HepG2 (cell line): Measurements from ENCODE around the gene ANKRD11. TPM values are rescaled to one million over a fixed set of nuclear protein-coding genes. Genes with fewer than 3 reads are reported as not detected.

Experiments used
- ATAC-seq: fragments of 200-7000 bp; cut with Tn5 transposase; 3 replicates; pipeline ENCODE4 v1.9.1; 2020; ENCODE audit warnings: mild to moderate bottlenecking, moderate library complexity
- BruUV-seq: library from RNA; stranded (reverse); fragments of 400-500 nt; replicated peaks from 2 replicates; lab custom pipeline; 2021; lab: Mats Ljungman, UMichigan
- CTCF ChIA-PET: fragments of 300-600 bp; formaldehyde crosslinking; extraction: SDS; loops from one replicate; lab custom pipeline; 2021; ENCODE audit warnings: low total read pairs, inconsistent platforms, low intra/inter-chr PET ratio; lab: Yijun Ruan, JAX
- POLR2A ChIA-PET: fragments of 350-600 bp; sonication (Branson Sonifier 250); formaldehyde crosslinking; loops from one replicate; lab custom pipeline; 2020; ENCODE audit warnings: antibody characterized with exemption, inconsistent platforms; lab: Yijun Ruan, JAX
- DNase-seq: peaks from one replicate; pipeline ENCODE4 v3.0.0-alpha.2; 2015; ENCODE audit warnings: low spot score
- FAIRE-seq: peaks from 3 replicates; lab custom pipeline; 2011; peaks lifted over from hg19 to GRCh38; lab: Jason Lieb, UNC
- H2AFZ ChIP-seq: one replicate; pipeline ENCODE4 v1.6.1; 2011; ENCODE audit warnings: low read length, inconsistent platforms
- H3K27ac ChIP-seq: fragments of 300-600 bp; 3 replicates; pipeline ENCODE4 v1.8.0; 2011; ENCODE audit warnings: mixed run types, mild to moderate bottlenecking, mixed read lengths, low read length, inconsistent platforms; ENCODE audit not compliant: insufficient read depth; ENCODE audit errors: extremely low read length
- H3K27me3 ChIP-seq, 2 experiments: fragments of 200-600 bp in 1 of 2; 2 replicates in 1 of 2; 3 replicates in 1 of 2; pipeline versions ENCODE4 v1.6.0 to v1.8.0; 2011; ENCODE audit warnings: low read length in 2 of 2, mild to moderate bottlenecking in 2 of 2, moderate library complexity in 2 of 2, inconsistent platforms in 1 of 2; ENCODE audit not compliant: insufficient read depth in 2 of 2, control insufficient read depth in 1 of 2
- H3K36me3 ChIP-seq, 2 experiments: fragments of 200-600 bp in 1 of 2; replicated peaks in 1 of 2; 2 replicates in 1 of 2; 3 replicates in 1 of 2; pipeline versions ENCODE4 v1.5.1 to v1.8.0; 2011; ENCODE audit warnings: low read length in 2 of 2, inconsistent platforms in 1 of 2; ENCODE audit not compliant: insufficient read depth in 2 of 2, control insufficient read depth in 1 of 2
- H3K4me1 ChIP-seq: 2 replicates; pipeline ENCODE4 v1.5.1; 2012; ENCODE audit warnings: low read length, inconsistent platforms; ENCODE audit not compliant: insufficient read depth
- H3K4me2 ChIP-seq: 2 replicates; pipeline ENCODE4 v1.6.0; 2011; ENCODE audit warnings: low read depth, low read length, inconsistent platforms
- H3K4me3 ChIP-seq, 3 experiments: fragments of 200-600 bp in 1 of 3; sonication (generic), shearing (Covaris generic) in 1 of 3; replicated peaks in 1 of 3; 2 replicates each; pipeline ENCODE4 v1.5.1; 2011 to 2016; ENCODE audit warnings: low read length in 3 of 3, inconsistent platforms in 2 of 3, low read depth in 2 of 3, mild to moderate bottlenecking in 2 of 3, control low read depth in 1 of 3, mixed read lengths in 1 of 3; ENCODE audit not compliant: insufficient read depth in 1 of 3
- H3K79me2 ChIP-seq: one replicate; pipeline ENCODE4 v1.6.1; 2011; ENCODE audit warnings: low read length, inconsistent platforms; ENCODE audit not compliant: insufficient read depth
- H3K9ac ChIP-seq: 2 replicates; pipeline ENCODE4 v1.6.0; 2011; ENCODE audit warnings: mild to moderate bottlenecking, low read depth, low read length, inconsistent platforms; ENCODE audit not compliant: insufficient read depth
- H3K9me3 ChIP-seq: 2 replicates; pipeline ENCODE4 v1.5.1; 2012; ENCODE audit warnings: mild to moderate bottlenecking, low read length
- H4K20me1 ChIP-seq: 2 replicates; pipeline ENCODE4 v1.6.0; 2011; ENCODE audit warnings: inconsistent platforms, mild to moderate bottlenecking, low read length, moderate library complexity; ENCODE audit not compliant: insufficient read depth
- AHDC1 ChIP-seq: sonication (generic); formaldehyde crosslinking; IDR thresholded peaks from 2 replicates; pipeline ENCODE4 v1.5.1; 2020; ENCODE audit warnings: mild to moderate bottlenecking, missing genetic modification reagents, borderline replicate concordance
- ATM ChIP-seq: fragments of 450-650 bp; IDR thresholded peaks from 2 replicates; pipeline ENCODE4 v1.7.1; 2017; ENCODE audit warnings: mild to moderate bottlenecking, borderline replicate concordance
- CCDC6 ChIP-seq: sonication (generic); formaldehyde crosslinking; IDR thresholded peaks from 2 replicates; pipeline ENCODE4 v1.8.1; 2022; ENCODE audit warnings: mild to moderate bottlenecking, missing genetic modification reagents, moderate library complexity
- HDAC1 ChIP-seq: sonication (generic); formaldehyde crosslinking; IDR thresholded peaks from 2 replicates; pipeline ENCODE4 v1.5.1; 2020; ENCODE audit warnings: mild to moderate bottlenecking, missing genetic modification reagents
- KDM3A ChIP-seq: IDR thresholded peaks from 2 replicates; pipeline ENCODE4 v1.6.1; 2018; ENCODE audit warnings: low read depth, missing compliant biosample characterization
- KLF6 ChIP-seq: IDR thresholded peaks from 2 replicates; pipeline ENCODE4 v1.8.0; 2016; ENCODE audit warnings: missing biosample characterization, missing genetic modification reagents
- LCORL ChIP-seq, 2 experiments: fragments of 450-650 bp in 1 of 2; sonication (generic) in 1 of 2; formaldehyde crosslinking in 1 of 2; IDR thresholded peaks; 2 replicates each; pipeline versions ENCODE4 v1.5.0 to v1.6.1; 2017 to 2020; ENCODE audit warnings: antibody characterized with exemption in 1 of 2, missing genetic modification reagents in 1 of 2
- PITX1 ChIP-seq: sonication (generic); formaldehyde crosslinking; IDR thresholded peaks from 2 replicates; pipeline ENCODE4 v1.5.1; 2020; ENCODE audit warnings: mild to moderate bottlenecking, missing genetic modification reagents
- POLR2A ChIP-seq, 2 experiments: IDR thresholded peaks; 2 replicates each; pipeline ENCODE4 v1.6.1; 2011; ENCODE audit warnings: low read depth in 2 of 2, low read length in 2 of 2, mild to moderate bottlenecking in 1 of 2, moderate library complexity in 1 of 2; ENCODE audit not compliant: insufficient read depth in 1 of 2
- RARA ChIP-seq: IDR thresholded peaks from 2 replicates; pipeline ENCODE4 v1.6.1; 2016; ENCODE audit warnings: missing genetic modification reagents, missing compliant biosample characterization
- TOE1 ChIP-seq: sonication (generic); formaldehyde crosslinking; IDR thresholded peaks from 2 replicates; pipeline ENCODE4 v1.4.0; 2020; ENCODE audit warnings: mild to moderate bottlenecking, missing genetic modification reagents
- ZNF275 ChIP-seq: sonication (generic); formaldehyde crosslinking; IDR thresholded peaks from 2 replicates; pipeline ENCODE4 v1.8.0; 2022; ENCODE audit warnings: missing genetic modification reagents, mild to moderate bottlenecking, inconsistent platforms, borderline replicate concordance
- ZNF652 ChIP-seq: IDR thresholded peaks from 2 replicates; pipeline ENCODE4 v1.6.1; 2016; ENCODE audit warnings: low read depth, borderline replicate concordance
- ZNF776 ChIP-seq: sonication (generic); formaldehyde crosslinking; IDR thresholded peaks from 2 replicates; pipeline ENCODE4 v1.4.0; 2020; ENCODE audit warnings: mild to moderate bottlenecking, missing genetic modification reagents
- ZNF850 ChIP-seq: sonication (generic); formaldehyde crosslinking; conservative IDR thresholded peaks from 2 replicates; pipeline ENCODE4 v1.9.0; 2021; ENCODE audit warnings: mild to moderate bottlenecking, missing genetic modification reagents
- WGBS: methylation state at CpG from one replicate; pipeline ENCODE4 v1.1.6; 2017; ENCODE audit warnings: low lambda C conversion rate; 5-methylcytosine and 5-hydroxymethylcytosine counted together
- in situ Hi-C: cut with HindIII; loops from 2 replicates; pipeline ENCODE4 v1.10.0; 2017; ENCODE audit warnings: low pct_unique_long_range_greater_than_20kb; ENCODE audit not compliant: extremely low pct_ligation_motif_present
- intact Hi-C: fragments of 100-400 bp; cut with micrococcal nuclease; formaldehyde crosslinking; loops from one replicate; pipeline ENCODE4 v1.10.0; 2022; ENCODE audit not compliant: unreplicated experiment
- polyA plus RNA-seq, 8 experiments: library from polyadenylated mRNA; depleted of rRNA in 3 of 8; stranded (reverse) in 7 of 8; unstranded in 1 of 8; fragments of >200 nt; fragmentation: Illumina TruSeq in 4 of 8; extraction: Trizol in 4 of 8; gene quantifications; 2 replicates each; pipeline versions ENCODE4 v1.2.1 to v1.2.3, GENCODE V29; 2011 to 2016; ENCODE audit warnings: low read depth in 4 of 8, missing spikeins in 1 of 8, mixed read lengths in 1 of 8; ENCODE audit not compliant: insufficient read depth in 1 of 8
- total RNA-seq, 5 experiments: library from RNA; depleted of rRNA; stranded (reverse); fragments of >200 nt; fragmentation: Illumina TruSeq; extraction: Trizol; gene quantifications; 2 replicates each; pipeline ENCODE4 v1.2.3, GENCODE V29; 2016; ENCODE audit warnings: low read depth in 1 of 5

Gene ANKRD11
- total and polyA plus RNA-seq, 2 of the 13 experiments (the other 11 are each of a cell fraction or from before 2014, with no cell fraction given) = 21.4 to 38.4 TPM

GRCh38 chr16:89485701-89486246 lies 4.6 kb downstream of the ANKRD11 start (continued):
- 0 out of 2 replicates have a peak, but pooled peaks have one; percentile 21 for TF ChIP-seq AHDC1 (CRISPR knock-in tag)
- 0 out of 2 replicates have a peak, but pooled peaks have one; percentile 34 for TF ChIP-seq HDAC1 (CRISPR knock-in tag)

GRCh38 chr16:89484923-89485679 lies 5.3 kb downstream of the ANKRD11 start:
- in situ Hi-C loops = no loop called here
- FAIRE-seq (no peak), ATAC-seq (no peak), DNase-seq (no peak)
- peak overlapping the region; percentile 51; the same call in 1 of the 2 replicates for H3K4me2 ChIP-seq
- POLR2A ChIA-PET = interaction anchor here (0.6 kb wide), 1 partner anchor 53 kb away, joined by 3 read pairs; no protein-coding TSS in a partner anchor
- no peak overlapping the region for H2AFZ ChIP-seq
- H3K4me1 ChIP-seq = peaks cover 84% of the 10 kb centered on the region
- WGBS = 65% methylated on average over 11 of the region's 11 CpGs
- H3K79me2 ChIP-seq = peaks cover 89% of the 10 kb centered on the region
- CTCF ChIA-PET = no interaction called here
- H3K36me3 ChIP-seq = peaks cover 6 to 32% of the 10 kb centered on the region in 2 experiments; a peak in 4 of 5 replicates
- intact Hi-C loops = loop anchor here (5.0 kb wide), 1 partner anchor 43 kb away; no protein-coding TSS in a partner anchor
- no peaks in the 10 kb centered on the region for H3K9me3 ChIP-seq
- BruUV-seq = no TSS peak
- H3K4me3 ChIP-seq = no peak overlapping the region
- H4K20me1 ChIP-seq = peaks cover 88% of the 10 kb centered on the region
- peak overlapping the region; percentile 35 for H3K27ac ChIP-seq
- no peaks in the 10 kb centered on the region; a peak in 1 of 5 replicates for H3K27me3 ChIP-seq
- H3K9ac ChIP-seq = no peak overlapping the region
- TF ChIP-seq RARA (CRISPR knock-in tag) = peak; percentile 29; the same call in 1 of the 2 replicates
- no peak for TF ChIP-seq KDM3A (CRISPR knock-in tag)
- 0 out of 4 replicates have a peak, but pooled peaks of 1 of the 2 experiments have one; percentile 12 for TF ChIP-seq POLR2A (IDR thresholded peaks at IDR 0.05; ENCODE audit: insufficient read depth in 1 of 2, low read depth in 2 of 2, low read length in 2 of 2)
- TF ChIP-seq ATM = 0 out of 2 replicates have a peak, but pooled peaks have one; percentile 26
- TF ChIP-seq CCDC6 (CRISPR knock-in tag) = no peak
- peak; percentile 72 for TF ChIP-seq LCORL (IDR thresholded peaks at IDR 0.05)
- TF ChIP-seq LCORL (CRISPR knock-in tag; IDR thresholded peaks at IDR 0.05) = no peak
- TF ChIP-seq ZNF850 (CRISPR knock-in tag) = no peak
- TF ChIP-seq ZNF275 = no peak
- no peak for TF ChIP-seq ZNF776 (CRISPR knock-in tag)
- TF ChIP-seq PITX1 (CRISPR knock-in tag) = 0 out of 2 replicates have a peak, but pooled peaks have one; percentile 0
- no peak for TF ChIP-seq KLF6 (CRISPR knock-in tag)
- TF ChIP-seq ZNF652 (CRISPR knock-in tag) = peak; percentile 31
- TF ChIP-seq TOE1 (CRISPR knock-in tag) = no peak
